HEK293 (cell line): ENCODE results near the gene ABHD10.
A peak's percentile ranks its signal among the peaks of the same experiment; 100 is the strongest.

Experiments
- CTCF ChIA-PET: fragments of 350-600 bp; formaldehyde crosslinking; extraction: SDS; loops from one replicate; lab custom pipeline; 2021; ENCODE audit warnings: antibody characterized with exemption; lab: Yijun Ruan, JAX
- POLR2A ChIA-PET: fragments of 300-600 bp; formaldehyde crosslinking; extraction: SDS; loops from one replicate; lab custom pipeline; 2020; ENCODE audit warnings: antibody characterized with exemption, inconsistent platforms; lab: Yijun Ruan, JAX
- H3K27ac ChIP-seq: fragments of 200-500 bp; sonication (Bioruptor generic); 2 replicates; pipeline ENCODE4 v1.5.1; 2014; ENCODE audit warnings: low read depth, low read length, control low read depth, inconsistent platforms; ENCODE audit errors: extremely low read depth
- H3K36me3 ChIP-seq, 2 experiments: fragments of 200-500 bp in 1 of 2; sonication (Bioruptor generic) in 1 of 2; 1 replicate in 1 of 2; 2 replicates in 1 of 2; pipeline ENCODE4 v1.5.1; 2014 to 2017; ENCODE audit warnings: inconsistent platforms in 2 of 2, low read length in 2 of 2; ENCODE audit not compliant: control insufficient read depth in 2 of 2, insufficient read depth in 1 of 2
- H3K4me1 ChIP-seq: fragments of 200-500 bp; sonication (Bioruptor generic); 2 replicates; pipeline ENCODE4 v1.5.1; 2014; ENCODE audit warnings: mild to moderate bottlenecking, low read length, inconsistent platforms; ENCODE audit not compliant: control insufficient read depth, insufficient read depth
- H3K4me3 ChIP-seq: 2 replicates; pipeline ENCODE4 v1.5.1; 2011; ENCODE audit warnings: low read depth, mild to moderate bottlenecking, control low read depth, low read length, moderate library complexity
- H3K9me3 ChIP-seq: fragments of 200-500 bp; sonication (Bioruptor generic); 2 replicates; pipeline ENCODE4 v1.5.1; 2014; ENCODE audit warnings: low read depth, low read length, inconsistent platforms; ENCODE audit not compliant: control insufficient read depth, insufficient read depth
- FEZF1 ChIP-seq: fragments of 450-650 bp; formaldehyde crosslinking; IDR thresholded peaks from 2 replicates; pipeline ENCODE4 v1.5.1; 2016; ENCODE audit warnings: missing biosample characterization, missing genetic modification characterization
- KLF10 ChIP-seq: fragments of 450-650 bp; IDR thresholded peaks from 2 replicates; pipeline ENCODE4 v1.5.1; 2018; ENCODE audit warnings: missing biosample characterization, mild to moderate bottlenecking, missing genetic modification characterization
- PRDM10 ChIP-seq: fragments of 450-650 bp; formaldehyde crosslinking; IDR thresholded peaks from 2 replicates; pipeline ENCODE4 v1.5.1; 2016; ENCODE audit warnings: missing biosample characterization, missing genetic modification characterization
- PRDM2 ChIP-seq: fragments of 450-650 bp; formaldehyde crosslinking; IDR thresholded peaks from 2 replicates; pipeline ENCODE4 v1.5.1; 2016; ENCODE audit warnings: missing biosample characterization, missing genetic modification characterization, borderline replicate concordance
- PRDM6 ChIP-seq: fragments of 450-650 bp; formaldehyde crosslinking; IDR thresholded peaks from 2 replicates; pipeline ENCODE4 v1.5.1; 2017; ENCODE audit warnings: missing biosample characterization, missing genetic modification characterization
- SP7 ChIP-seq: fragments of 450-650 bp; formaldehyde crosslinking; IDR thresholded peaks from 2 replicates; pipeline ENCODE4 v1.5.1; 2016; ENCODE audit warnings: missing biosample characterization, missing genetic modification characterization
- ZBTB44 ChIP-seq: fragments of 450-650 bp; IDR thresholded peaks from 2 replicates; pipeline ENCODE4 v1.5.1; 2018; ENCODE audit warnings: missing biosample characterization, mild to moderate bottlenecking, missing genetic modification characterization
- ZFP69B ChIP-seq: fragments of 450-650 bp; formaldehyde crosslinking; IDR thresholded peaks from 2 replicates; pipeline ENCODE4 v1.5.1; 2016; ENCODE audit warnings: missing biosample characterization, missing genetic modification characterization
- ZIC2 ChIP-seq: fragments of 450-650 bp; formaldehyde crosslinking; IDR thresholded peaks from 2 replicates; pipeline ENCODE4 v1.5.1; 2016; ENCODE audit warnings: missing biosample characterization, missing genetic modification characterization
- ZNF664 ChIP-seq: fragments of 450-650 bp; formaldehyde crosslinking; IDR thresholded peaks from 2 replicates; pipeline ENCODE4 v1.5.1; 2016; ENCODE audit warnings: missing biosample characterization, missing genetic modification characterization

ABHD10 gene

GRCh38 chr3:111968319-111969054 lies 10.3 kb upstream of the ABHD10 start:
- POLR2A ChIA-PET = interaction anchor here (1.4 to 1.6 kb wide), 2 partner anchors 10 to 11 kb away, joined by 3 to 6 read pairs; partner anchors contain the start of gene ABHD10
- no peak overlapping the region for H3K27ac ChIP-seq
- H3K36me3 ChIP-seq = no peaks in the 10 kb centered on the region
- no peak overlapping the region for H3K4me3 ChIP-seq
- no peaks in the 10 kb centered on the region for H3K9me3 ChIP-seq
- CTCF ChIA-PET = interaction anchor here (0.6 to 6.0 kb wide), 29 partner anchors 9 to 1127 kb away, joined by 3 to 107 read pairs (median 4); partner anchors contain the start of gene ABHD10
- peak; percentile 89 for TF ChIP-seq SP7 (tag by site-specific recombination)
- TF ChIP-seq PRDM6 (tag by site-specific recombination) = peak; percentile 53
- peak; percentile 94 for TF ChIP-seq ZNF664 (tag by site-specific recombination)
- TF ChIP-seq ZFP69B (tag by site-specific recombination) = no peak
- TF ChIP-seq ZBTB44 (tag by site-specific recombination) = peak; percentile 93
- no peak for TF ChIP-seq PRDM2
- 0 out of 2 replicates have a peak, but pooled peaks have one; percentile 41 for TF ChIP-seq FEZF1 (tag by site-specific recombination)
- peak; percentile 39; the same call in 1 of the 2 replicates for TF ChIP-seq PRDM10
- no peak for TF ChIP-seq ZIC2 (tag by site-specific recombination)
- TF ChIP-seq KLF10 (tag by site-specific recombination) = 0 out of 2 replicates have a peak, but pooled peaks have one; percentile 30
- H3K4me1 ChIP-seq = no peaks in the 10 kb centered on the region
